GM12865 (cell line): Measurements from ENCODE around the gene ZNF217.
"Not testable (repeated sequence)": the region's sequence is repeated elsewhere in the genome, so short reads cannot be mapped to it uniquely, and the experiment has no call there.

Experiments used
- DNase-seq: peaks from one replicate; pipeline ENCODE4 v3.0.0; 2010; ENCODE audit warnings: low read depth
- H3K4me3 ChIP-seq: 2 replicates; pipeline ENCODE4 v1.5.1; 2011; ENCODE audit warnings: mild to moderate bottlenecking, low read depth, low read length, control low read depth
- CTCF ChIP-seq: IDR thresholded peaks from 2 replicates; pipeline ENCODE4 v1.5.1; 2011; ENCODE audit warnings: low read length, control low read depth, low read depth, inconsistent platforms; ENCODE audit not compliant: insufficient read depth; ENCODE audit errors: missing control alignments

The ZNF217 gene

DNA sequence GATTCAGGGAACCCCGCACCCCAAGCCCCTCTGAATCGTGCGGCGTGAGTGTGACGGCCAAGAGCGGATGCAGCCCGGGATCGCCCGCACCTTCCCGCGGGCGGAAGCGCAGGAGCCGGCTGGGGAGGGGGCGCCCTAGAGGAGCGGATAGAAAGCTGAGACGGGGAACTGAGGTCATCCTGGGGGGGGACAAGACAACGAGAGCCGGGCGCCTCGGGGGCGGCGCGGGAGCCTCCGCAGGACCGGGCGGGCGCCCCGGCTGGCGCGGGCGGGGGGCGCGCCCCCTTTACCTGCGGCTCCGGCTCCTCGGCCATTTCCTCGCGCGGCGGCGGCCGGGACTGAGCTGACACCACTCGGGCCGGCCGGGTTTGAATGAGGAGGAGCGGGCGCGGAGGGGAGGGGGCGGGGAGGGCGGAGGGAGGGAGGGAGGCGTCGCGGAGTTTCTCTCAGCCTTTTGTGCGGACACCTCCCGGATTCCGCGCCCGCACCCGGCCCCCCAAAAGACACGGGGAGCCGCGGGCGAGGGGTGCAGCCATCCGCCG, at the start of gene ZNF217:
Gene ZNF217, minus strand, starts transcription at position 374 of the 542 bp plus-strand sequence. CDS start 11,013 bp downstream, outside the sequence.
- peak; percentile 83 for DNase-seq
- H3K4me3 ChIP-seq: peak within 1 kb of the TSS; percentile 88

DNA sequence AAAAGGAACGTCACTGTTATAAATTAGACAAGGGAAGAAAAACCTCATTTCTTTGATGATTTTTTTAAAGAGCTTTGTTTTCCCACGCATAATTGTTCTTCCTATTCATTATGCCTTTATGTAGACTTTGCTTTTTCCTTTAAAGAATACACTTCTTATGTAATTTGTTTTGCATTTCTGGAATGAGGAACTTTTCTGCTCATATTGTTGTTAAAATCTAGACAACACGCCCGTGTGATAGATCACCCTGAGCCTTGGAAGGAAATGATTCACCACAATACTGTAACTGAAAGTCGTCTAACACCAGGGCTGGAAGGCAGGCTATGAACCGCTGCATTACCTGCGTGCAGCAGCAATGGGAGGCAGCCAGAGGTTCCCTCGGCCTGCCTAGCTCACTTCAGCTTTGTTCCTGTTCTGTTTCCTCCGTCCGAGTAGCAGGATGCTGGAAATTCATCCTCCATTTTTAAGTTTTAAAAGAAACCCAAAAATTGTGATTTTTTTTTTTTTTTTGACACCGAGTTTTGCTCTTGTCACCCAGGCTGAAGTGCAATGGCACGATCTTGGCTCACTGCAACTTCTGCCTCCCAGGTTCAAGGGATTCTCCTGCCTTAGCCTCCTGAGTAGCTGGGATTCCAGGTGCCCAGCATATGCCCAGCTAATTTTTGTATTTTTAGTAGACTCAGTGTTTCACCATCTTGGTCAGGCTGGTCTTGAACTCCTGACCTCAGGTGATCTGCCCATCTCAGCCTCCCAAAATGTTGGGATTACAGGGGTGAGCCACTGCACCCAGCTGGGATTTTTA, 49.6 kb upstream of the ZNF217 start:
- no peak for TF ChIP-seq CTCF
- H3K4me3 ChIP-seq: peak overlapping the region; percentile 34
- DNase-seq: peak; percentile 93

GRCh38 chr20:53642196-53643030, 48.8 kb upstream of the ZNF217 start:
- H3K4me3 ChIP-seq: peak overlapping the region; percentile 34
- no peak for TF ChIP-seq CTCF
- DNase-seq: peak; percentile 72

DNA sequence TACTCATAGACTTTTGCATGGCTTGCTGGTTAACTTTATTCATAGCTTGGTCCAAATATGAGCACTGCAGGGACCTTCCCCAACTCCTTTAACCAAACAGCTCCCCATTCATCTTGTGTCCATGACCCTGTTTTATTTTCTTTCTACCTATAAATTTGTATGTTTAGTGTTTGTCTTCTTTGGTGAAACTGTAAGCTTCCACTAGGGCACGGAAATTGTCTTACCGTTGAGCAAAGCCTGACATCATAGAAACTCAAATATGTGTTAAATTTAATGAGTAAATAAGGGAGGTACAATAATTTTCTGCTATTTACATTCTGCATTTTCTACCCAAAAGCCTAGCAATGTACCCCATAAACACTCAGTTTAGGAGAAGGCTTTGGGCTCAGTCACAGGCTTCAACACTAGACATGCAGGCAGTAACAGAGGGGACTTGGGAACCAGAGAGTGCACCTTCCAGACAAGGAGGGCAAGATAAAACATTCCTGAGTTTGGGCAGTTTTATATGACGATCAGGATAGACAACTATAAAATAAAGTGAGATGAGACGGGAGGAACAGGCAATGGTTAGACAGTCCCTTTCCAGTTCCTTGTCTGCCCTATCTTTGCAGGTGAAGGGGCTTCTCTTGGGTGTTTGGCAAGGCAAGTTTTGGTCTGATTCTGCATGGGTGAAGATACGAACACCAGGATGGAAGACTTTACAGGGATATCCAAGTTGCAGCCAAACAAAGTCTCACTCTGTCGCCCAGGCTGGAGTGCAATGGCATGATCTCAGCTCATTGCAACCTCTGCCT, 46.2 kb upstream of the ZNF217 start:
- TF ChIP-seq CTCF: no peak
- no peak overlapping the region for H3K4me3 ChIP-seq
- no peak for DNase-seq

DNA sequence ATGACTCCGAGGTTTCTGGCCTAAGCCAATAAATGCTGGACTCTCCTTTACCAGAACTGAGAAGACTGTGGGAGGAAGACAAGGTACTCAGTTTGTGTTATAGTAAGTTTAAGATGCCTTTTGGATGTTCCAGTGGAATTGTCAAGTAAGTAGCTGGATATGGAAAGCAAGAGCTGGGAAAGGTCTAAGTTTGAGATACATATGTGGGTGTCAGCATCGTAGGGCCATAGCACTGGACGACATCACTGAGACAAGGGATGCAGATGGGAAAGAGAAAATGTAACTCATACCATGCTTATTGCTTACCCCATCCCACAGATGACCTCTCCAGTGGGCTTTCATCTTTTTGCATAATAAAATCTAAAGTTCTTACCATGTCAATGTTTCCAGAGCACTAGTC, 45.5 kb upstream of the ZNF217 start:
- no peak for TF ChIP-seq CTCF
- H3K4me3 ChIP-seq: no peak overlapping the region
- DNase-seq: no peak

GRCh38 chr20:53637310-53637709, 43.7 kb upstream of the ZNF217 start:
- not testable (repeated sequence) for DNase-seq, H3K4me3 ChIP-seq

GRCh38 chr20:53636540-53637097, 43.0 kb upstream of the ZNF217 start:
- TF ChIP-seq CTCF: no peak
- no peak for DNase-seq
- H3K4me3 ChIP-seq: no peak overlapping the region
